HG02623 (cell line): ENCODE measurements around the gene SETDB1.
"Not testable (repeated sequence)": the region's sequence is repeated elsewhere in the genome, so short reads cannot be mapped to it uniquely, and the experiment has no call there.

ENCODE experiments used
- ATAC-seq: cut with Tn5 transposase; IDR thresholded peaks from one replicate; pipeline ENCODE4 v1.9.1; 2021; ENCODE audit warnings: moderate library complexity; ENCODE audit not compliant: unreplicated experiment

SETDB1 gene

GRCh38 chr1:150926097-150926741, at the start of gene SETDB1:
TSS of gene SETDB1 (plus strand) at chr1:150926363. CDS start at chr1:150927715, 1,352 bp downstream.
- peak; percentile 78 for ATAC-seq

- not testable (repeated sequence) for ATAC-seq
Measured at GRCh38 chr1:150878931-150879330, 47.2 kb upstream of the SETDB1 start.

GRCh38 chr1:150881331-150882070, 44.7 kb upstream of the SETDB1 start:
- ATAC-seq: no peak

- not testable (repeated sequence) for ATAC-seq
Measured at GRCh38 chr1:150883121-150883520, 43.0 kb upstream of the SETDB1 start.

- ATAC-seq: no peak
Measured at GRCh38 chr1:150887018-150887417, 39.1 kb upstream of the SETDB1 start, which contains the start of gene CTXND2. TSS of gene CTXND2 (plus strand) at chr1:150887136. CDS start at chr1:150912315, 25,179 bp downstream.

- ATAC-seq: no peak
Measured at GRCh38 chr1:150888727-150889126, 37.4 kb upstream of the SETDB1 start.

GRCh38 chr1:150890033-150890416, 36.1 kb upstream of the SETDB1 start:
- no peak for ATAC-seq

- no peak for ATAC-seq
Measured at GRCh38 chr1:150893336-150893913, 32.7 kb upstream of the SETDB1 start.

- ATAC-seq: no peak
Measured at GRCh38 chr1:150895618-150896017, 30.5 kb upstream of the SETDB1 start.

- not testable (repeated sequence) for ATAC-seq
Measured at GRCh38 chr1:150899795-150900194, 26.4 kb upstream of the SETDB1 start.

GRCh38 chr1:150902346-150902745, 23.8 kb upstream of the SETDB1 start:
- no peak for ATAC-seq

- ATAC-seq: no peak
Measured at GRCh38 chr1:150902751-150903150, 23.4 kb upstream of the SETDB1 start.

GRCh38 chr1:150905301-150905700, 20.9 kb upstream of the SETDB1 start:
- ATAC-seq: no peak

- no peak for ATAC-seq
Measured at GRCh38 chr1:150906329-150906728, 19.8 kb upstream of the SETDB1 start.

GRCh38 chr1:150906813-150907212, 19.4 kb upstream of the SETDB1 start:
- ATAC-seq: no peak

GRCh38 chr1:150909585-150910180, 16.5 kb upstream of the SETDB1 start:
- ATAC-seq: no peak

- ATAC-seq: no peak
Measured at GRCh38 chr1:150912623-150913022, 13.5 kb upstream of the SETDB1 start.

- ATAC-seq: no peak
Measured at GRCh38 chr1:150917387-150917786, 8.8 kb upstream of the SETDB1 start.

GRCh38 chr1:150922519-150922975, 3.6 kb upstream of the SETDB1 start:
- ATAC-seq: no peak

- no peak for ATAC-seq
Measured at GRCh38 chr1:150925080-150925479, 1.1 kb upstream of the SETDB1 start.

- no peak for ATAC-seq
Measured at GRCh38 chr1:150927624-150928023, 1.5 kb downstream of the SETDB1 start.
